Stimulated activated CD4-positive, alpha-beta T cell treated with anti-CD3 and anti-CD28 coated beads, Interleukin-15, amount 100 ng/mL, for 1 hour (primary cell): ENCODE measurements around the gene PPME1.

Source experiments
- DNase-seq, 2 donors: peaks; one replicate each; pipeline ENCODE4 v3.0.0-alpha.2; 2020; ENCODE audit warnings: low read depth in 1 of 2, low spot score in 1 of 2

PPME1 gene

DNA sequence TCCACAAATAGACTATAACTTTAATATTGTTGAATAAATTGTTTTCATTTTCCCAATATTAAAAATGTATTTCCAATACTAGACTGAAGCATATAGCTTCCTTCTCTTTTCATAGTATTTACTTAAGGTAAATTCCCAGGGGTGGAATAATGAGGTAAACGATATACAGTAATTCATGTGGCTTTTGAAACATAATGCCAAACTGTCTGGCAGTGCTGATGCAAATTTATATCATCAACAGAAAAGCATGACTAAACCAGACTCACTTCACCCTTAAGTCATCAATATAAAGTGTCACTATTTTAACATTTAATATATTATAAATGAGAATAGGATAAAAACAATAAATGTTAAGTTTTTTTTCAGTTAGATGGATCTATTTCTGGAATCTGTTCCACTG is 13.9 kb upstream of the PPME1 start:
- DNase-seq = no peak

DNA sequence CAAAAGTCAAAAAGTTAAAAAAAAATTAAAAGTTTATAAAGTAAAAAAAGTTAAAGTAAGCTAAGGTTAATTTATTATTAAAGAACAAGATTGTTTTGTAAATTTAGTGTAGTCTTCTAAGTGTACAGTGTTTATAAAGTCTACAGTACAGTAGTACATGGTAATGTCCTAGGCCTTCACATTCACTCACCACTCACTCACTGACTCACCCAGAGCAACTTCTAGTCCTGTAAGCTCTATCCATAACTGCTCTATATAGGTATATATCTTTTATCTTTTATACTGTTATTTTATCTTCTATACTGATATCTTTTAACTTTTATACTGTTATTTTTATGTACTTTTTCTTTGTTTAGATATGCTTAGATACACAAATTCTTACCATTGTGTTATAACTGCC is 11.4 kb upstream of the PPME1 start:
- DNase-seq = no peak

DNA sequence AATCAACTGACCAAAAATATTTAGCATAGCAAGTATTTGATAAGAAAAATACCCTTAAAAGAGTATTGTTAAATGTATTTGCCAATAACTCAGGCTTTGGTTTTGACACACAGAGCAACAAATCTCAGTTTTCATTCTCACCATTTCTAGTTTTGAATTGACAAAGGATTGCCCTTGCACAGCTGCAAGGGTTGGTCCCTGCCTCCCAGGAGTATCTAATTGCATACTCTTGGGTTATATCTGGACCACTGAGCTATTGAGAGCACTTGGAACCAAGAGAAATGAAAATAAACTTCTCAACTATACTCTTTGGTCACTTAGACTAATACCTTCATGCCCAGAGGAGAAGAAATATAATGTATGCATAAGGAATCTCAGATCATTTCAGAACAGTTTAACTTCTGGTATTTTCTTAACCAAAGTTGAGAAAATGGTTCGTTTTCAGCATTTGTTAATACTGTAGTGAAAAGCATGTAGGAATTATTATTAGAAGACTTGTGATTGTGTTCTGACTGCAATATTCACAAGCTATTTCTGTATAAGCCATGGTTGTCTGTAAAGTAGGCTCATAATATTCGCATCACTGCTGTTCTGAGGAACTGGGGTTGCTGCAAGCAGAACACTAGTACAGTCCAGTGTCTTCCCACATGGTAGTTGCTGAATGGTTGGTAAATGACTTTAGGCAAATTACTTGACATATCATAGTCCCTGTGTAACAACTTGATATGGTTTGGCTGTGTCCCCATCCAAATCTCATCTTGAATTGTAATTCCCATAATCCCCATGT is 8.2 kb upstream of the PPME1 start:
- no peak for DNase-seq

DNA sequence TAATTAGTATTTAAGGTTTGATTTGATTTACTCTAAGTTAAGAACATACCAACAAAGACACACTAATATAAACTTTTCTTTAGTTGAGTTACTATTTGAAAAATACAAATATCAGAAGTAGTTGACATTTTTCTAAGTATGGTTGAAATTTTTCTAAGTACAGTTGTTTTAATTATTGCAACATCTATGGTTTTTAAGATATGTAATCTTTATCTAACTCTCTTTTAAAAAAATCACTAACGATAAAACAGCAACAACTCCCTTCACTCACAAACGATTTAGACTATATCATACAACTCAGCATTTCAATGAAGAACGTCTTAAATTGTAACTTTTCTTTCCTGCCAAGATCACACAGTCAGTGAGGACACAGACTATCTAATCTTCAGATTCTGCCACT is 2.3 kb upstream of the PPME1 start:
- no peak for DNase-seq

DNA sequence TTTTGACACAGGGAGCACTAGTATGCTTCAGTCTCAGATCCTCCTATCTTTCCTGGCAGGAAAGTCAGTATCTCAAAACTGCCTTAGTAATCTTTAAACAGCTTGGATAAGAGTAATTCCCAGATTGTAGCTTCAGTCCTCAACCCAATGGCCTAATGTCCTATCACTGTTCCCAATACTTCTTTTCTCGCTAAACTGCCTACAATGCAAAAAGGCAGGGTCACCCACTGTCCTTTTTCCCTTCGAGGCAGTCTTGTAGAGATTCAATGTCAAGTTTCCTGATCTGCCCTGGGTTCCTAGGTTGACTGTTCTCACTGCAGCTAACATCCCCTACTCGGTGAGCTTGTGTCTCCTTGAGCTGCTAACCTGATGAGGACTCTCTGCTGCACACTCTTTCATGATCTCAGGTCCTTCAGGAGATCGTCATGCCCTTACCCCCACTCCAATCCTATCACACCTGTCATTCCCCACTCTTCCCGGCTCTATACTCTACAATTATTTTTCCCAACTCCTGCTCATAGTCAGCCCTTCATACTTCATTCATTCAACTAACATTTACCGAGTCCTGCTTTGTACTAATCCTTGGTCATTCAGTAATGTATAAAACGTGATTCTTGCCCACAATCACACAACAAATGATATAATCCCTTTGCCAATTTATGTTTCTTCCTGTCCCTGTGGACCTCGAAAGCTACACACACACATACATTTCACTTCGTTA is 1.2 kb upstream of the PPME1 start:
- no peak for DNase-seq

DNA sequence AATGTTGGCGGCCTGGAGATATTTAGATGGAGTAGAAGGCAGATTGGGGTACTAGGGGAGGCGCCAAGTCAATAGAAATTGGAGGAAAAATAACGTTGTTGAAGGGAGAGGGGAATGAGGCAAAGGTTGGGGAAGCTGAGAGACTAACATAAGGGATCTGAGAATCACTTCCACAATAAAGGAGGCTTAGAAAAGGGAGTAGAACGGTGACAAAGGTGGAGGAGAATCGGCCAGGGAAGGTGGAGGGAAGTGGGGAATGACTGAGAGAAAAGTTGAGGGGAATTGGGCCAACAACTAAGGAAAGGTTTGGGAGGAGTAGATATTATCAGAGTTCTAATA is 510 bp downstream of the PPME1 start:
- no peak for DNase-seq

DNA sequence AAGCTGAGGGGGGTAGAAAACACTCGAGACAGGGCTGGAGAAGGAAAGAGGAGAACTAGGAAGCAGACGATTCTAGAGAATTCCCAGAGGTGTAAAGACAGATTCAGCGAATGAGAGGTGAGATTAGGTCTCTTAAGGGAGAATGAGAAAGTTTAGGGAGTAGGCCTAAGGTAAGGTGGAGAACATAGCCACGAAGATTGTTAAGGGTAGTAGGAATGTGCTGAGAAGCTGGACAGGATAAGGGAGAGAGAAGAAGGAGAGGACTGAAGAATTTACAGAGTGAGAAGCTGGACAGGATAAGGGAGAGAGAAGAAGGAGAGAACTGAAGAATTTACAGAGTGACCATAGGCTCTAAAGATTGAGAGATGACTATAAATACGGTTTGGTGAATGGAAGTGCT is 908 bp downstream of the PPME1 start:
- no peak for DNase-seq

DNA sequence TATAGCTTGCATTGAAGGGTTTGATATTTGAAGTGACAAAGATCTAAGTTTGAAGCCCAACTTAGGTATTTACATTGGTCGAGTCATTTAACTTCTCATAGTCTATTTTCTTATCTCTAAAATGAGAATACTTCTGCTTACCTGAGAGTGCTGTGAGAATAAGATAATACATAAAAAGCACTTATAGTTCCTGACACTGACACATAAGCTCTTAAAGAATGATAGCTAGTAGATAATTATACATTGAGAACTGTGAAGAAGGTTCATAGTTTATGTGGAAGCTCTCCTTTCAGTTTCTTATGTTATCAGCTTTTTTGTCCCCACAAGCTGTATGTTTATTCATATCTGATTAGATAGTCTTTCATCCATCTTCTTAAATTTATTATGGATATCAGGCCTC is 4.8 kb downstream of the PPME1 start:
- DNase-seq = no peak

DNA sequence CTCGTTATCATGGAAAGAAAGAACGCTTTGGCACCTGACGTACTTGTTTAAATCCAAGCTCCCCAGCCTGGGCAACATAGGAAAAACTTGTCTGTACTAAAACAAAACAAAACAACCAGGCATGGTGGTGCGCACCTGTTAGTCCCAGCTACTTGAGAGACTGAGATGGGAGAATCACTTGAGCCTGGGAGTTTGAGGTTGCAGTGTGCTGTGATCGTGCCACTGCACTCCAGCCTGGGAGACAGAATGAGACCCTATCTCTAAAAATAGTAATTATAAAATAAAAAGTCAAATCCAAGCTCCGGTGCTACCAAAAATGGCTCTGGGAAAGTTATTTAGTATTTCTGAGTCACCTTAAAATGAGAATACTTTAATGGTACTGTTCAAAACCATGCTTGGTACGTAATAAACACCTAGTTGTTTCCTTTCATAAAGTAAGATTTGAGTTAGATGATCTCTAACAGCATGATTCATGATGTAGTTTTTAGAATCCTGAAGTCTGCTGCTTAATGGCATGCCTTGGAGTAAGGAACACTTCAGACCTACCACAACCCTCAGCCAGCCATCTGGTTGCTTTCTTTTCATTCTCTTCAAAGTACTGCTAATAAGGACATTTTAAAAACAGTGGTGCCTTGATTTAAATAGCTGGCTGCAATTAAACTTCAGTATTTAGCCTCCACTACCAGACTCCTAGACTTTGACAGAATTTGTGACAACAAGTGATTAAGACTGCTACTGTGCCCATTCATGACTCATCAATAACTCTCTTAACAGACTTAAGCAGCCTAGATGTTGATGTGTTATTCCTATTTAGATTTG is 8.4 kb downstream of the PPME1 start:
- no peak for DNase-seq

DNA sequence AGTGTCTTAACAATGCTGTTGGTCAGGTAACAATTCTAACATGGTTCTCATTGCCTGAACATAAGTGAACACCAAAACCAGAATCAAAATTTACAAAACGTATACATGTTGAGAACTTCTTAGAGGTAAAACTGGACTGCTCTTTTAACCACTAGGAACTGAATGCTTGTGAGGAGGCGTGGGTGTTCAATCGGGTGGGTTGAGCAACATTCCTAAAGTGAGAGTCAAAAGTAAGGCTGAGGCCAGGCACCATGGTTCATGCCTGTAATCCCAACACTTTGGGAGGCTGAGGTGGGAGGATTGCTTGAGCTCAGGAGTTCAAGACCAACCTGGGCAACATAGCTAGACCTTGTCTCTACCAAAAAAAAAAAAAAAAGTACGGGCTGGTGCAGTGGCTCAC is 11.5 kb downstream of the PPME1 start:
- DNase-seq = no peak

DNA sequence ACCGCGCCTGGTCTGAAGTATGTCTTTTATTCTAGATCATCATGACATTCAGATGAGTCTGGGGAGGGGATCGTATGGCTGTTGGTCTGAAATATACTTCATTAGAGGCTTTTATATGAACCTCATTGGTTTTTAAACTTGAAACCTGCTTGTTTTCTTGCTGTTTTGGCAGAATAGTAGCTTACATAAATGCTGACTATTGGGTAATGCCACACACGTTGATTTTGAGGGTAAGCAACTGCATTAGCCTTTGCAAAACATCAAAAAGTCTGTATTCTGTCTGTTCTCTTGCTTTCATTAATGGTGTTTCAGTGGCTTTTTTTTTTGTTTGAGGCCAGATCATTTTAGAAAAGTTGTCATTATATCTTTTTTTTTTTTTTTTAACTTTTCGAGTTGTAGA is 14.2 kb downstream of the PPME1 start:
- no peak for DNase-seq

DNA sequence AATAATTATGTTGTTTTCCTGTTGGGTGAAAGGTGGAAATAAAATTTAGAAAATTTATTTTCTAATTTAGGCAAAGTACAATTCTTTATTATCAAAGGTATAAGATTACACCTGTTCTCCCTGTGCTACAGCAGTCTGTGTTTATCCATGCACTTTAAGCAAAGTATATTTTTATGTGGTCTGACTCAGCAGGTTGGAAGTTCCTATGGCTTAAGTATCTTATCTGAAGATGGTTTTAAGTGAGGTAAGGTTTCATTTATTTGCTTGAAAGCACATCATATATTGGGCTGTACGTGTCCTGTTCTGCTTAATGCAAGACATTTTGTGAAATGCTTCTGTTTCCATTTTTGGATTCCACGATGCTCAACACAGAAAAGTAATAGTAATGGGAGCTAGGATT is 14.6 kb downstream of the PPME1 start:
- DNase-seq = no peak

DNA sequence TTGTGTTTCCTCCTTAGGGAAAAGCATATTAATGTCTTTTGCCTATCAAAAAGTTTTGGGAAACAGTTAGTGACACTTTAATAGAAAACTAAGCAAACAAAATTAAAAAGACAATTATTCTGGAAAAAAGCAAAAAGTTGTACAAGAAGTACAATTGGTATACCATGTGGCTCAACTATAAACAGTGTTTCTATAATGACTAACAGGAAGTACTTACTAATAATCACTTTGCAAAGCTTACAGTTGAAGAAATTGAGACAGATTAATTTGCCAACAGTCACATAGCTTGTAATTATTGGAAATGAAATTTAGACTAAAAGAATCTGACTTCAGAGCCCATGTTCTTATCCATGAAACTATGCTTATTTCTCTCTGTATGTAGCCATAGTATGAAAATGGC is 24.7 kb downstream of the PPME1 start:
- DNase-seq = no peak

DNA sequence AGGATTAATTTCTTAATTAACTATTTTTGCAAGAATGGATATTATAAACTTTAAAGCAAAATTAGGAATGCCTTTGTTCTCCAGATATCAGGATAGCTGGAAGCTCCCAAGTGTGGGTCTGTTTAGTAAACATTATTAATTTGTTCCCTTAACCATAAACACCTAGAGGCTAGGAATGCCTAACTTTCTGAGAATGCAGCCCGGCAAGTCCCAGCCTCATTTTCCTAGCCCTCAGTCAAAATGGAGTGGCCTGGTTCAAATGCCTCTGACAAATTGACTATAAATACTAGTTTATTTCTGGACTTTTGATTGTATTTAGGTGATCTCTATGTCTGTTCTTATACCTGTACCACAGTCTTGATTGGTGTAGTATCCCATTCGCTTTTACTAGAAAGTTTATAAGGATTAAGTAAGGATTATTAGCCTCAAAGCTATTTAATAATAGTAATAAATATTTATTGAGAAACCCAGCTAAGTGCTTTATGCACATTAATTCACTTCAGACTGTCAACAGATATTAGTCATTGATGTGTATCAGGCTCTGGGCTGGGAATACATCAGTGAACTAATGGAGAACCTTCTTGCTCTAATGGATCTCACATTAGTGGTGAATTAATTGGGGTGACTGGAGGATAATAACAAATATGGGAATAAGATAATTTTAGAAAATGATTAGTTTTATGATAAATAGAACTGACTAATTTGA is 25.8 kb downstream of the PPME1 start:
- no peak for DNase-seq

DNA sequence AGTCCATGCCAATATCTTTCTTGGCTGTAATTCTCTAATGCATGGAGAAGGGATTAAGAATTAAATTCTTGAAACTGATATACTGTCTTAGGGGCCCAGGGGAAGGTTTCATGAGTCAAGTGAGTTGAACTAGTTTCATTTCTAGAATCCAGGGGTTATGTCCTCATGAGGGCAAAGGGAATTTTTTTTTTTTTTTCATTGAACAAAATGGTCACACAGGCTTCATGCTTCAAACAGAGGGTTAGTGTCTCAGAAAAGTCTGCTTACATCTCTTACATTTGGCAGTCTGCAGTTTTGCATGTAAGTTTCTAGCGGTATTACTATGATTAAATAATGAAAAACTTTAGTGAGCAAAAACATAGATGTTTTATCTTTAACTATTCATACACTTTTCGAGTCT is 32.9 kb downstream of the PPME1 start:
- no peak for DNase-seq

DNA sequence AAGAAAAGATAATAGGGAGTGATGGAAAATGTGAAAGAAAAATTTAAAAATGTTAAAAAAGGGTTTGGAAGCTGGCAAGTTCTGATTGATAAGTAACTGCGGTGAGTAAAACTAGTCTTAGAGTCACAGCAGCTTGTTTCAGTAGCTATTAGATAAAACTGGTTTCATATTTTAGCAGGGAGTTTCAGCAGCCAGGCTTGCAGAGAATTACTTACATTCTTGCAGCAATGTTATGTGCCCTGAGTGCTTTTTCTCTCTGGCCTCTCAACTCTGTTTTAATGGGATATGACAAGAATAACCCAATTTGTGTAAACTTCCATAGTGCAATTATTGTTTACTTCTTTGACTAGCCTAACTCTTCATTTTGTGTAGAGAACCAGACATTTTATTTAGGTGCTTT is 33.6 kb downstream of the PPME1 start:
- DNase-seq = no peak

DNA sequence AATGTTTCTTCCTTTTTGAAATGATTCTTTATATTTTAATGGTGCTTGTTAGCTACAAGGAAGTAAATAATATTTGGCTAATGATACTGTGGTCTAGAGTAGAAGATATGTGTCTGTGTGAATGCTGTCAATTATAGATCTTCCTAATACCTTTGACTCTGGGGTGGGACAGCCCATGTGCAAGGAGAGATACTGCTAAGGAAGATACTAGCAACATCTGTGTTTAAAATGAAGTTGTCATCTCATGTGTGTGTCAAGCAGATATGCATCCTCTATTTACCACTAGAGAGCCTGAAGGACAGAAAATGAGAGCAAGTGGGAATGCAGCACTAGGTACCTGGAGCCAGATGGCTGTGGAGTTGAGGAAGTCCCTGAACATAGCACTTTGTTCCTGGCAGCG is 34.1 kb downstream of the PPME1 start:
- DNase-seq = no peak

DNA sequence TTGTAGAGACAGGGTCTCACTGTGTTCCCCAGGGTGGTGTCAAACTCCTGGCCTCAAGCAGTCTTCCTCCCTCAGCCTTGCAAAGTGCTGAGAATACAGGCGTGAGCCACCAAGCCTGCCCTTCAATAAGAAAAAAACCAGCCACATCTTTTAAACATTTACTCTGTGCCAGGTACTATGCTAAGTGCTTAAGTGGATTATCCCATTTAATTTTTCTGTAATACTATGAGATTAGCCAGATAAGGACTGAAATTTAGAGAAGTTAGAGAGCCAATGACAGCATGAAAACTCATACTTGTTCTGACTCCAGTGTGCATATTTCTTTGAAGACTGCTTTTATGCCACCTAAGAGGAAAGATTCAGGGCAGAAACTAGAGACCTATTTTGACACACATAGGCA is 35.7 kb downstream of the PPME1 start:
- DNase-seq = no peak

DNA sequence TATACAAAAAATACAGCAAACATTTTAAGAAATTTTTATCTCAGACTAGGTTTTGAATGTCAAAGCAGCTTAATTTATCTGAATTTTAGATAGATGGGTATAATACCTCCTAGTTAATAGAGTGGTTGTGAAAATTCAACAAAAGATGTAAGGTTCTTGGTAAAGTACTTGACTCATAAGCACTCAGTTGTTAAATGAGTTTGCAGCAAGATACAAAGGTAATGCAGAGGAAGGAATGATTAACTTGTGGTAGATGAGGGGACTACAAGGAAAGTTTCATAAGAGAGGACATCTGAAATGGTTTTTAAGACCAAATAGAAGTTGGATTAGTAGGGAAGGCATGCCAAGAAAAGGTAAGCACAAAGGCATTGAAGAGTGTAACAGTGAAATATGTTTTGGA is 37.4 kb downstream of the PPME1 start:
- DNase-seq = no peak

DNA sequence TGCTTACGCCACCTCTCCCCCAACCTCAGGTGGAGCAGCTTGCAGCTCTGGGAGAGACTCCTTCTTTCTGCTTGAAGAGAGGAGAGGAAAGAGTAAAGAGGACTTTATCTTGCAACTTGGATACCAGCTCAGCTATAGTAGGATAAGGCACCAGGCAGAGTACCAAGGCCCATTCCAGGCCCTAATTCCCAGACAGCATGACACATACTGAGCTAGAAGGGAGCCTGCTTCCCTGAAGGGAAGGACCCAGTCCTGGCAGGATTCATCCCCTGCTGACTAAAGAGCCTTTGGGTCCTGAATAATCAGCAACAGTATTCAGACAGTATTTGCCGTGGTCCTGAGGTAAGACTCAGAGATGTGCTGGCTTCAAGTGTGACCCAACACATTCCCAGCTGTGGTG is 41.4 kb downstream of the PPME1 start:
- DNase-seq = no peak

DNA sequence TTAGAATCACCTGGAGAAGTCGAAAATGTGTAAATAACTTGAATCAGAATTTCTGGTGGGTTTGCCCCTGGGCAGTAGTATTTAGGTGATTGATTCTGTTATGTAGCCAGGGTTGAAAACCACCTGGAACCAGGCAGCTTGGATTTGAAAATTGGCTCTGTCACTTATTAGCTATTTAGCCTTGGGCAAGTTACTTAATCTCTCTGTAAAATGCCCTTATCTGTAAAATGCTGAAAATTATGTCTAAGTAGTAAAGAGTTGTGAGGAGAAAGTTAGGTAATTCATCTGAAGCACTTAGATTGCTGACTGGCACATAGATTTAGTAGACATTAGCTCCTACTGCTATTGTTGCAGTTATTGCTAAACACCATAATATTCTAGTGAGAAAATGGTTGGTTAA is 49.3 kb downstream of the PPME1 start:
- DNase-seq = no peak

DNA sequence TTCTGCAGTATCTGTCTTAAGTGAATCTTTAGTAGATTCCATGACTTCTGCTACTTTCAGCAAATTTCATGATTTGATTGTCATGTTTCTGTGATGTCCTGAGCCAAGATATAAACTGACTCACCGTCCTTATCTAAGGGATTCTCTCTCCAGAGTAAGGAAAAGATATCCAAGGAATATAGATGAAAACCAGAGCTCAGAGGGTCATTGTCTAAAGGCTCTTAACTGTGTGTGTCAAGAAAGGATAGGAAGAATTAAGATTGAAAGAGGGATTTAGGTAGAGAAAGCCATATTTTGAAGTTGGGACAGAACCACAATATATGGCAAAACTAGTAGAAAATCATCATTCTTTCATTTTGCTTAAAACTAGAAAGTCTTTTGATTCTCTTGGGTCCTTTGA is 50.7 kb downstream of the PPME1 start:
- no peak for DNase-seq
